Measurements from ENCODE around the gene PADI2. TPM values are rescaled to one million over a fixed set of nuclear protein-coding genes. Genes with fewer than 3 reads are reported as not detected.

Gene PADI2
- total and polyA plus RNA-seq, 8 donors: 0.31 to 86.0 (median 1.3) TPM; not detected in 1

DNA sequence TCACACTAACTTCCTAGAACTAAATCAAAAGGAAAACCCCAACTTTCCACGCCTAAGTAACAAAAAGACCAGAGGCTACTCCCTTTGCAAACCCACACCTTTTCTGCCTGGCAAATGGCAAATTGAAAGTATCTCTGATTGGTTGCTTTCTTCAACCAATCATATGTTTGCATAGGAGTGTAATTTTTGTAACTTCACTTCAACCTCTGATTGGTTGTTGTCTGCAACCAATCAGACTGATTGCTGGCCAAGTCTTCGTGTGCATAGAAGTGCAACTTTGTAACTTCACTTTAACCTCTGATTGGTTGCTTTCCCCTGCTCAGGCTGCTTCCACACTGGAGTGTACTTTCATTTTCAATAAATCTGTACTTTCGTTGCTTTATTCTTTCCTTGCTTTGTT lies 36.9 kb upstream of the PADI2 start:
- intact Hi-C loops (cut with DNase I; ENCODE audit: low total_unique reads): no loop called here
- no peak for DNase-seq

DNA sequence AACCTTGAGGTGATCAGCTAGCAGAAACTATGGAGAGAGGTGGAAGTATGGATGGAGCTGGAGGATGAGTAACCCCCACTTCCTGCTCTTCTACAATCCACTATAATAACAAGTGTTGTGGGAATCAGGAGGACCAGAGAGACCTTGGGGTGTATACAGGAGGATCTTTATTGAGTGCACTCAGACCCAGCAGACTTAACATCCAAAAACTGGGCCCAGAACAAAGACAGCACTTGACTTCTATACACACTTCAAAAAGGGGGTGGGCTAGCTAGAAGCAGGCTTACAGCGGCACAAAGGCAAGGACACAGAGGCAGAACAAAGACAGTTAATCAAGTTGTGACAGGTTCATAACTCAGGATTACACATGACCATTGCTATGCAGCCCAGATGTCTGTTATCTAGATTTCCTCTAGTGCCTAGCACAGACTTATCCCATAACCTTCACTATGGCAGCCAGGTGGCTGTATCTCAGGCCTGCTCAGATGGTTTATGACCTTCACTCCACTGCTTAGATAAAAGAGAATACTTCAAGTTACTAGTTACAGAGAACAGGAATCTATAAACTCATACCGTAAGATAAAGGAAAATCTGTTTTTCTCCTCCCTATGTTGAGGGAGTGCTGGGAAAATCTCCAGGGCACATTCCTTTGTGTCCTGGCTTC lies 36.1 kb upstream of the PADI2 start:
- DNase-seq: no peak
- intact Hi-C loops (cut with DNase I; ENCODE audit: low total_unique reads): no loop called here
- no peak for TF ChIP-seq CTCF (IDR thresholded peaks at IDR 0.05)
- no peak overlapping the region for H3K27ac ChIP-seq
- 32 to 43% (median 32%) methylated on average over 2 of the region's 2 CpGs for WGBS, 5 donors
- peaks cover 3 to 53% (median 43%) of the 10 kb centered on the region in 4 donors for H3K9me3 ChIP-seq
- no peaks in the 10 kb centered on the region for H3K4me1 ChIP-seq
- peaks cover 0 to 32% (median 0%) of the 10 kb centered on the region in 3 donors for H3K27me3 ChIP-seq
- no peak overlapping the region for H3K4me3 ChIP-seq
- H3K36me3 ChIP-seq: no peaks in the 10 kb centered on the region

More for the DNA sequence above, 36.9 kb upstream of the PADI2 start:
- Histone ChIP-seq H3K27me3 (peaks cover 0 to 25% (median 0%) of the 10 kb centered on the region in 3 donors), H3K27ac (no peak overlapping the region), H3K9me3 (peaks cover 3 to 53% (median 41%) of the 10 kb centered on the region in 4 donors), H3K36me3 (no peaks in the 10 kb centered on the region), H3K4me1 (no peaks in the 10 kb centered on the region), H3K4me3 (no peak overlapping the region)
- TF ChIP-seq EP300 (IDR thresholded peaks at IDR 0.05): no peak
- TF ChIP-seq POLR2A (IDR thresholded peaks at IDR 0.05): no peak
- no peak for TF ChIP-seq POLR2AphosphoS5 (IDR thresholded peaks at IDR 0.05)
- no peak for TF ChIP-seq CTCF (IDR thresholded peaks at IDR 0.05)
- 37 to 58% (median 42%) methylated on average over 3 of the region's 3 CpGs for WGBS, 5 donors

- Histone ChIP-seq H3K27me3 (peaks cover 0 to 70% (median 18%) of the 10 kb centered on the region in 3 donors), H3K4me3 (no peak overlapping the region), H3K27ac (no peak overlapping the region), H3K4me1 (peaks cover 0 to 4% (median 0%) of the 10 kb centered on the region in 4 donors), H3K36me3 (no peaks in the 10 kb centered on the region), H3K9me3 (peaks cover 3 to 34% (median 30%) of the 10 kb centered on the region in 4 donors)
- no peak for DNase-seq
- intact Hi-C loops (cut with DNase I; ENCODE audit: low total_unique reads): no loop called here
- no peak for TF ChIP-seq CTCF (IDR thresholded peaks at IDR 0.05)
- no peak for TF ChIP-seq EP300 (IDR thresholded peaks at IDR 0.05)
- no peak for TF ChIP-seq POLR2A (IDR thresholded peaks at IDR 0.05)
- no peak for TF ChIP-seq POLR2AphosphoS5 (IDR thresholded peaks at IDR 0.05)
- WGBS, 5 donors: 58 to 61% (median 60%) methylated on average over 8 of the region's 8 CpGs
These were observed 30.5 kb upstream of the PADI2 start for GRCh38 chr1:17149771-17150170.

- Histone ChIP-seq H3K27me3 (peaks cover 0 to 66% (median 18%) of the 10 kb centered on the region in 3 donors), H3K27ac (no peak overlapping the region), H3K4me3 (no peak overlapping the region), H3K9me3 (peaks cover 3 to 28% (median 23%) of the 10 kb centered on the region in 4 donors), H3K4me1 (peaks cover 0 to 4% (median 0%) of the 10 kb centered on the region in 4 donors), H3K36me3 (no peaks in the 10 kb centered on the region)
- DNase-seq: no peak
- 24 to 53% (median 28%) methylated on average over 39 to 50 of the region's 50 CpGs for WGBS, 5 donors
- intact Hi-C loops (cut with DNase I; ENCODE audit: low total_unique reads): no loop called here
- no peak for TF ChIP-seq POLR2A (IDR thresholded peaks at IDR 0.05)
- TF ChIP-seq POLR2AphosphoS5 (IDR thresholded peaks at IDR 0.05): no peak
- TF ChIP-seq CTCF (IDR thresholded peaks at IDR 0.05): no peak
- TF ChIP-seq EP300 (IDR thresholded peaks at IDR 0.05): no peak
These were observed 29.8 kb upstream of the PADI2 start for GRCh38 chr1:17148950-17149608.

Data from stomach (tissue), 9 donors.